HUDEP-2 (cell line): Measurements from ENCODE around the gene AK5.
"Not testable (repeated sequence)": the region's sequence is repeated elsewhere in the genome, so short reads cannot be mapped to it uniquely, and the experiment has no call there.

Experiments used
- DNase-seq, 76 experiments: peaks; one replicate each; lab custom pipeline; 2025; ENCODE audit not compliant: unreplicated experiment in 76 of 76; lab: John Stamatoyannopoulos, UW

Gene AK5

GRCh38 chr1:77484926-77485325, 203.1 kb downstream of the AK5 start:
- no peak for DNase-seq

DNA sequence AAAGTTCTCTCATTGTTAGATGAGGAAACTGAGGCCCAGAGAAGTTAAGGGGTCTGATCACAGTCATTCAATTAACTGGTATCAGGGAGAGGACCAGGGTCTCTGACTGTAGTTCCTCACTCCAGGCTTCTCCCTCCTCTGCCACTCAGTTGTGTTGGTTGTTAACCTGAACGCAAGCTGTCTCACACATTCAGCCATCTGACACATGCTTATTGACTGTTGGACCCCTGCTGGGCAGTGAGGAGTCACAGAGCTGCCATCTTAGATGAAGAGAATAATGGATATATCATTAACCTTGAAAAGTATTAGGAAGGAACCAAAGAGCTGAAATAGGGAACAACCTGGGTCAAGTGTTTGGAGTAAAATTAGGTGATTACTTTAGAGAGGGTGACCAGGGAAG, 205.8 kb downstream of the AK5 start:
- no peak for DNase-seq

DNA sequence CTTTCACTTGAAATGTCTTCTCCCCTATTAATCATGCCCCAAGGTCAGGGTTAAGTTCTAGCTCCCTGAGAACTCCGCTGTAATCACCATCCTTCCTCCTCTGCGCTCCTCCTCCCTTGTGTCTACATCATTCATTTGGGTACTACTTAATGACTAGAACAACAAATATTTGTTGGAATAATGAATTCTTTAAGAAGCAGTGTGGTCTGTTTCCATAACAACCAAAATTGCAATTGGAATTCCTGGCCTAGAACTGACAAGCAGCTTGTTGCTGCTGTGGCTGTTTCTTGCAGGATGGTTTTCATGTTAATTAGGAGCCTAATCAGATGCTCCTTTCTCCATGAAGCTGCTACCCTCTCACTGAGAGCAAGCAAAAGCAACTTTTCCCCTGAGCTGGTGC, 208.1 kb downstream of the AK5 start:
- no peak for DNase-seq

GRCh38 chr1:77494026-77494425, 212.2 kb downstream of the AK5 start:
- no peak for DNase-seq

DNA sequence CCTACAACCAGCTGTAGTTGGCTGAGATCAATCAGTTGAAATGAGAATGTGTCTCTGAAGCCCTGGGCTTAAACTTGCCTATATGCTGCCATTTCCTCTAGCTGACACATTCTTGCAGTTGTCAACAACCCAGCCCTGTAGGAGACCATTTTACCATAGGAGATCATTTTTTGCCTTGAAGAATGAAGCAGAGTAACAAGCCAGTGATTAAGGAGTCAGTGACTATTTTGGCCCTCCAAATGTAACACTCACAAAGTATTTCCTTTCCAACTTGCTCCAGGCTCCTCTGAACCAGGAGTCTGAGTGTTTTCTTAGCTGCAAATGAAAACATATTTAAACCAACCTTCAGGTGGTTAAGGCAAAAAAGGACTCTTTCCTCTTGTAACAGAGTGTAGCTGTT, 217.1 kb downstream of the AK5 start:
- no peak for DNase-seq

DNA sequence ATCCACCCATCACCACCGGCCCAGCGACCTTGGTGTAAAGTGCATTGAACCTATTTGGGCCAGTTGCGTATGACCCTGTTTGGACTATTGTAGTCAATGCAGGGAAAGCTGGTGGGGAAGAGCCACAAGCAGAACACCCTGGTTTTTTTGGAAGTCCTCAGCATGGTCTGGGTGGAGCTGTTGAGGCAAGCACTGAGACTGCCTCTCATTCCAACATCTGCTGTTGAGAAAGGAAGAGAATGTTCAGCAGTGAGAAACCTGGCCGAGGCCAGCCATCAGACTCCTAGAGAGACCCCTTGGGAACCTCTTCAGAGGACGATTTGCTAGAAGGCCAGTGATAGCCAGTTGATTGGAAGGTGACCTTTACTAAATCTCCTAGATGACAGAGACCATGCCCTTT, 217.6 kb downstream of the AK5 start:
- no peak for DNase-seq

DNA sequence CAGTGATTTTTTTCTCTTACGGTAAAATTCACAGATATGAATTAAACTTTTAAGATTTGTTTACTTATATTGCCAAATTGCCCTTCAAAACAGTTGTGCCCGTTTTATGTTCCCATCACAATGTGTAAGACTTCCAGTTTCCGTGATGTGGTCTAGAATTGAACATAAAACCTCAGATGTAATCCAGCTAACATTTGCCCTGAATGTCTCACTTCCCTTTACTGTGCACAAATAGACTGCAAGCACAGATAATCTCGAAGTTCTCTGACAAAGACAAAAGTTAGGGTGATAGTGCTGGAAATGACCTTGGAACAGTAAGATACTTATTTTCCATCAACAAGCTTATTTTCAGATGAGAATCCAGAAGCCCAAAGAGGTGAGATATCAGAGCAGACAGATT, 223.2 kb downstream of the AK5 start:
- no peak for DNase-seq

GRCh38 chr1:77506771-77507170, 225.0 kb downstream of the AK5 start:
- DNase-seq, result no peak

GRCh38 chr1:77509051-77509492, 227.3 kb downstream of the AK5 start:
- DNase-seq, result no peak

DNA sequence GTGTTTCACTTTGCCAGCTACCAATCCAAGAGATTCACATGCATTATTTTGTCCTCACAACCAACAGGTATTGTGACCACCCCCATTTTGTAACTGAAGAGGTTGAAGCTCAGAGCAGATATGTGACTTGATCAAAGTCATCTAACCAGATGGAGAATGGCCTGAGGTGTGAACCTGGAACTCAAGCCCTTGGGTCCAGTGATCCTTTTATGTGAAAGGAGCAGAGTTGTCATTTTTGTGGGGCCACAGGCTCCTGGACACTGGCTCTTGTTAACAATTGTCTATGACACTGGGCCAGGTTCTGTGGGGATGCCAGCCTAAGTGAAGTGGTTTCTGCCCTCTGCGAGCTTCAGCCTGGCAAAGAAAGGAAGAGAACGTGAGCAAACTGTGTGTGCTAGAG, 228.1 kb downstream of the AK5 start:
- no peak for DNase-seq

- no peak for DNase-seq
These were observed 229.6 kb downstream of the AK5 start for GRCh38 chr1:77511440-77511840.

GRCh38 chr1:77512650-77513049, 230.8 kb downstream of the AK5 start:
- DNase-seq, result not testable (repeated sequence)

DNA sequence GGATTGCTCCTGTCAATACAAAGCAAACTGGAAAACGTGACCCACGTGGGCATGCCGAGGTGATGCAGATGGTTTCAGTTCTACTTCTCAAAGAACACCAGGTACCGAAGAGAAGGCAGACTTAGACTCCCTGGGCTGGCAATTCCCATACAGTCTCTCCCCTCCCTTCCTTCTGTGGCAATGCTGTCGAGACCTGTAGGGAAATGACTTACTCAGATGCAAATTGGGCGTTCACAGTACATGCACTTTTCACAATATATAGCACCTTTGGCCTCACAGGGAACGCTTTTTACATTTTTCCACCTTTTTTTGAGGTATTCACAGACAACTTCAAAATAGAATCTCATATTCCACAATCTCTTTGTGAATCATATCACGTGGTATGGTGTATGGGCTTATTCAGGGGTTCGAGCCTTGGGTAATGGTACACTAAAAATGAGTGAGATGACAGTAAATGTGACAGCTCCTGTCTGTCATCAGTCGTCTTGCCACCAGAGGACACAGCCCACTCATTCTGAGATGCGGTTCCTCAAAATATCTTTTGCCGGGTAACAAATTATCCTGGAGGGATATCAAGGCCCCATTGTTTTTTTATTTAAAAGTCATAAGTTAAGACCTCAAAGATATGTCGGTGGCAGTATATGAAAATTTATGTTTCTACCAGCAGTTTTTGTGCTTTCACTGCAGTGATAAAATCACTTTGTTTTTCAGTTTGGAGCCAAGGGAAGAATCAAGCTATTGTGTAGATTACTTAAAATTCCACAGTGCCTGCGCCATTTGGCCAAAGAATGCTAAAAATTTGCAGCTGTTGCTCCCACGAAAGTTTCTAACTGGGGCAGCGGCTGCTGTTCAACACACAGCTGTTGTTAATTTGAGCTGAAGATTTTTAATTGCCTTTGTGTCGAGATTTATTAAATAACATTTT, 232.3 kb downstream of the AK5 start:
- no peak for DNase-seq

- DNase-seq, result peak in 7 of 76 experiments; percentile 2 to 12 (median 6)
These were observed 233.3 kb downstream of the AK5 start for GRCh38 chr1:77514921-77515776.

DNA sequence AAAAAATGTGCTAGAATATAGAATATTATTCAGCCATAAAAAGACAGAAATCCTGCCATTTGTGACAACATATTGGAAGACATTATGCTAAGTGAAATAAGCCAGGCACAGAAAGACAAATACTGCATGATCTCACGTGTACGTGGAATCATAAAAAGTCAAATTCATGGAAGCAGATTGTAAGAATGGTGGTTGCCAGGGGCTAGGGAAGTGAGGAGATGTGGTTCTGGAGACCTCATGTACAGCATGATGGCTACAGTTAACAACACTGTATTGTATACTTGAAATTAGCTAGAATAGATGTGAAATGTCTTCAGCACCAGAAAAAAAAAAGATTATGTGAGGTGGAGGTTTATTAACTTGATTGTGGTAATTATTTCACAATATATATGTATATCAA, 234.3 kb downstream of the AK5 start:
- DNase-seq, result no peak

DNA sequence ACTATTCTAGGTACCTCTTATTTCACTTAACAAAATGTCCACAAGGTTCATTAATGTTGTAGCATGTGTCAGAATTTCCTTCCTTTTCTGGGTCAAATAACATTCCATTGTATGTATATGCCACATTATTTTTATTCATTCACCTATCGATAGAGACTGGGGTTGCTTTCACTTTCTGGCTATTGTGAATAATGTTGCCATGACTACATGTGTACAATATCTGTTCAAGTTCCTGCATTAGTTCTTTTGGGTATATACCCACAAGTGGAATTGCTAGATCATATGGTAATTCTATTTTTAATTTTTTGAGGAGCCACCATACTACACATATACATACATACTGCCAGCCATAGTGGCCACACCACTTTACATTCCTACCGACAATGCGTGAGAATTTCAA, 242.2 kb downstream of the AK5 start:
- DNase-seq, result no peak

GRCh38 chr1:77531149-77531548, 249.3 kb downstream of the AK5 start:
- not testable (repeated sequence) for DNase-seq

DNA sequence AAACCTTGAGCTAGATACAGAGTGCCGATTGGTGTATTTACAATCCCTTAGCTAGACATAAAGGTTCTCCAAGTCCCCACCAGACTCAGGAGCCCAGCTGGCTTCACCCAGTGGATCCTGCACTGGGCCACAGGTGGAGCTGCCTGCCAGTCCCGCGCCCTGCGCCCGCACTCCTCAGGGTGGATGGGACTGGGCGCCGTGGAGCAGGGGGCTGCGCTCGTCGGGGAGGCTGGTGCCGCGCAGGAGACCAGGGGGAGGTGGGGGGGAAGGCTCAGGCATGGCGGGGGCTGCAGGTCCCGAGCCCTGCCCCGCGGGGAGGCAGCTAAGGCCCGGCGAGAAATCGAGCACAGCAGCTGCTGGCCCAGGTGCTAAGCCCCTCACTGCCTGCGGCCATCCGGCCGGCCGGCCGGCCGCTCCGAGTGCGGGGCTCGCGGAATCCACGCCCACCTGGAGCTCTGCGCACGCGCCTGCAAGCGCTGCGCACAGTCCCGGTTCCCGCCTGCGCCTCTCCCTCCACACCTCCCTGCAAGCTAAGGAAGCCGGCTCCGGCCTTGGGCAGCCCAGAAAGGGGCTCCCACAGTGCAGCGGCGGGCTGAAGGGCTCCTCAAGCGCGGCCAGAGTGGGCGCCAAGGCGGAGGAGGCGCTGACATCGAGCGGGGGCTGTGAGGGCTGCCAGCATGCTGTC, 249.9 kb downstream of the AK5 start:
- not testable (repeated sequence) for DNase-seq

GRCh38 chr1:77532641-77533040, 250.8 kb downstream of the AK5 start:
- DNase-seq, result no peak

DNA sequence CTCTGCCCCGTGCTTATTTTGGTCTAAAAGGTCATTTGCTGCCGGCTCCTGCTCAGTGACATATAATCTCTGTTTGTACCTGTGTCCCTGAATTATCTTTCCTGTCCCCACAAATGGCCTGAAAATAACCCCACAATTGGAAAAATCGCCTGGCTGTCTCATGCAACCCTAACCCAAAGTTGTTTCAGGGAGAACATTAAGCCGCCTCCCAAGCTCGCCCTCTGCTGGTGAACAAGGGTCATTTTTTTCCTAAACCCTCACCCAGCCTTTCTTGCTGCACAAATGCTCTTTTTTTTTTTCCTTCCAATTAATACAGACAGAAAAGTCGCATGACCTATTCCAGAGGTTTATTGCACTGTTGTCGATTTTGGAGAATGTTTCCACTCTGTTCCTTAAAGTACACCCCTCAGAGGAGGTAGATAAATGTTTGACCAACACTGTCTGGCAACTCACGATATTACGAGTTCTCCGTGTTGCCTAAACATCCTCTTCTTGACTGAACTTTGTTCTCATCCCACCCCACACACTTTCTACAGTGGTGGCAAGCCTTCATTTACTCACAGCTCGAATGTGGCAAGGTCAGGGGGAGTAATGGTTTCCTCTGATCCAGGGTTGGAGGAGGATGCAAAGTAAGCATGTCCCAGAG, 252.0 kb downstream of the AK5 start:
- peak in 34 of 76 experiments; percentile 2 to 49 (median 21) for DNase-seq
